NCI-H748 (cell line): ENCODE results near the gene SHISA9.

ENCODE experiments used
- DNase-seq: peaks from one replicate; lab custom pipeline; 2025; ENCODE audit not compliant: unreplicated experiment; lab: John Stamatoyannopoulos, UW

SHISA9 gene

DNA sequence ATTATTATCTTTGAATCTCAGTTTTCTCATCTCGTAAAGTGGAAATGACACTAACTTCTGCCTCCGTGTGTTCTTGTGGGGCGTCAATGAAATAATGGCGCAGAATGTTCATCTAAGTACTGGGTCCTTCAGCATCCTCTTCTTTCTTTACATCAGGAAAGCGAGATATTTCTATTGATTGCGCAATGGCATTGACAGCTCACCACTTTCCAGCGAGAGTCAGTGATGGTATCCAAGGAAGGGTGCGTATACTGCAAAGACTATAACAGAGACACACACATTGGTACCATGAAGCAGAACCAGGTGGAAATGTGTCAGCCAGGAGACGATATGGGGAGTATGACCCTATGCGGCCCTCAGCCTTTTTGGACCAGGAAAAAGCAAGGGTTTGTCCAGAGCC is 162.1 kb downstream of the SHISA9 start:
- no peak for DNase-seq

DNA sequence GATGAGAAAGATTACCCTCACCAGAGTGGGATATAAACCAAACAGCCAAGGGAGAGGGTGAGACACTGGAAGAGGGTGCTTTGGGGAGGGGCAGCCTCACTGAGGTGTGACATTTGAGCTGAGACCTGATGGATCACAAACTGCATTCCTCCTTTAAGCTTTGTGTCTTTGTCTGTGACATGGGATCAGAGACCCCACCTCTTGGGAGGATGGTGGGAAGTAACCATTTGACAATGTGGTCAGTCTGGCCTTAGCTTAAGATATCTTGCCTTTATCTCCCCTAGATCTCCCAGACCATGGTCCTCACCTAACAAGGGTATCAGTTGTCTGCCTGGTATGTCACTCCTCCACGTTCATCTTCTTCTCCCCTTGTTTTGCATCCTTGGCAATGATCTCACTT is 163.4 kb downstream of the SHISA9 start:
- no peak for DNase-seq

DNA sequence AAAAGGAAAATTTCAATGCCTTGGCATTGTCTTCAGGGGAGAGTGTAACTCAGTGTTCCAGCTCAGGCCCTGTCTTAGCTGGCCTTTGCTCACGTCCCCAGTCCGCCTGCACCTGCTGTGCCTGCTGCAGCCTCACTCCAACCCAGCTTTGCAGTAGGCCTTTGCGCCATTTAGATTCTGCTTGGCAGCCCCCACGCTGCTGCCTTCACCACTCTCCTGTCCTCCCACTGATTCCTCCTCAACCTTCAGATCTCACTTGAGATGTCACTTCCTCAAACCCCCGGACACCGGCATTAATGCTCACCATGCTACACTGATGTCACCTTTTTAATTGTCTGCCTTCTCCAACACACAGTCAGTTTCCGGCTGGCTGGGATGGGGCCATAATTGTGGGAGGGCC is 166.2 kb downstream of the SHISA9 start:
- DNase-seq: no peak

DNA sequence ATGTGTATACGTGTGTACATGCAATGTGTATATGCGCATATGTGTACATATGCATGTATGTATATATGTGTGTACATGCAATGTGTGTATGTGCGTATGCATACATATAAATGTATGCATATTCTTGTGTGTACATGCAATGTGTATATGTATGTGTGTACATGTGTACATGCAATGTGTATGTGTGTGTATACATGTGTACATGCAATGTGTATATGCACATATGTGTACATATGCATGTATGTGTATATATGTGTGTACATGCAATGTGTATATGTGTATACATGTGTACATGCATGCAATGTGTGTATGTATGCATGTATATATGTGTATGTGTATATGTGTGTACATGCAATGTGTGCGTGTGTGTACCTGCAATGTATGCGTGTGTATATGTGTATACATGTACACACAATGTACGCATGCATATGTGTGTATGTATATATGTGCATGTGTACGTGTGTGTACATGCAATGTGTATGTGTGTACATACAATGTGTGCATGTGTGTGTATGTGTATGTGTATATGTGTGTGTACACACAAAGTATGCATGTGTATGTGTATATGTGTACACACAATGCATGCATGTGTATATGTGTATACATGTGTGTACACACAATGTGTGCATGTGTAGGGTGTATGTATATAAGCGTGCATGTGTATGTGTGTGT is 167.7 kb downstream of the SHISA9 start:
- no peak for DNase-seq

DNA sequence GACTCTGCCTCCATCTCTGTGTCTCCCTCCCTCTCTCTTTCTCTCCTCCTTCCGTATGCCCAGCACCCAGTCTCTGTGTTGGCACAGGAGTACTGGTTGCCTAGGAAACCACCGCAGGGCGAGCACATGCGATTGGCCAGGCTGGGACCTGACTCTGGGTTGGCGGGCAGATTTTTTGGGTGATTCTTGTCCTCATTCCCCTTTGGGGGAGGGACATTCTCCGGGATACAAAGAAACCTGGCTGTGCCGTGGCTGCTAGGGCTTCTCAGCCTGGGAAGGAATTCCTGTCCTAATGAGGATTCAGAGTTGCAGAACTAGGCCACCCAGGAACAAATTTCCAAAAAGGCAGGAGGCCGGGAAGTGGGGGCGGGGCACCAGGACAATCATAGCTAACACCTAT is 168.9 kb downstream of the SHISA9 start:
- DNase-seq: peak; percentile 14

DNA sequence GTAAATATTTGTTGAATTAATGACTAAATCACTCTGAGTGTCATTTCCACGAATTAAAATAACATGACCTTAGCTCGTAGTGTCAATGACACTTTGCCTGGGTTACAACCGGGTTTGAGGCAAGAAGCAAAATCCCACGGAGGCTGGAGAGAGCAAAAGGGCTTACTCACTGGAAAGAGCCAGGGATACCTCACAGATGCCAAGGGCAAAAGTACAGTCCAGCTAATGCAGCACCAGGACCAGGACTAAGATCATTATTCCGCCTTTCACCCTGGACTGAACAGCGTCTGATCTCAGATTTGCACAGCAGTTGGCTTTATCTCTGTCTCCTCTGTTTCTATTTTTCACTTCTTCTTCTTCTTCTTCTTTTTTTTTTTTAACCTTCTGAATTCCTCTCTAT is 175.5 kb downstream of the SHISA9 start:
- DNase-seq: no peak

DNA sequence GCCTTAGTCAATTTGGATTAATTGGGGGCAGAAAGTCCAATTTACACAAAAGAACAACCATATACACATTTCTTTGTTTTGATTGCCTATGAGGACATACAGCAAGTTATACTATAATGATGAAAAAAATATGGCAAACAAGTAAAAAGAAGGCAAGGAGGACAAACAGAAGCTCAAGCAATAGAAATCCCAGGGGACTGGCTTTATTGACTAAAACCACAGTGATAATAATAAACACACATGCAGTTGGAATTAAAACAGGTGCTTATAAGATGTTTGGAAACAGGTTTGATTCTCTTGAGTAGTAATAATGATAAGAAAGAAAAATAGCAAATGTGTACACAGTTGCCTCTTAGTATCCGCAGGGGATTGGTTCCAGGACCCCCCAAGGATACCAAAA is 176.4 kb downstream of the SHISA9 start:
- DNase-seq: peak; percentile 28

DNA sequence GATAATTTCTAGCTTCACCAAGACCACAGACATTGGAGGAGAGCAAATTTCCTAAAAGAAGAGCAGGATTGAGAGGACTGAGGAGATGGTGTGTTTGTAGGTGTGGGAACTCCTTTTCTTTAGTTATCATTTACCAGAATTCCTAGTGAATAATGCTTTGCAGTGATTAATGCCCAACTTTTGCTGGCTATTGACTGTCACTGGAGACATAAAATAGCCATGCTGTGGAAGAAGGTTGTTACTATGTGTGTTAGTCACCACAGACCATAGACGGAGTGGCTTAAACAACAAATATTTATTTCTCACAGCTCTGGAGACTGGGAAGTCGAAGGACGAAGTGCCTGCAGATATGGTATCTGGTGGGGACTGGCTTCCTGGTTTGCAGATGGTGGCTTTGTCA is 179.1 kb downstream of the SHISA9 start:
- DNase-seq: no peak

DNA sequence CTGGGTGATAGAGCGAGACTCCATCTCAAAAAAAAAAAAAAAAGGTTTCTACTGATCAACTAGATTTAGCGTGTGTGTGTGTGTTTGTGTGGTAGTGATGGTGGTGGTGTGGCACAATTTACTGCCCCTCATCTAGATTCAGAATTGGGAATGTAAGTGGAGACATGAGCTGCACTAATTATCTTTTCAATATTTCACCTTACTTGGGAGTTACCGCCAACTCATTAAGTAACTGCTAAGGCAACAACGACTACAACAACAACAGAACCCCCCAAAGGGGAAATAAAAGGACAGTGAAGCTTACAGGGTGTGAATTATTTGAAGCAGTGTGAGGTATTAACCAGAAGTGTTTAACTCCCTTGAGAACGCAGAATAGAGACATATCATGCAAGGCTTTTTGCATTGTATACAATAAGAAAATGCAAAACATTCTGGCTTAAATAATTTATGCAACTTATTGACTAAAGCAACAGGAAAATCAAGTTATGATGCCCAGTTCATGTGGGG is 180.5 kb downstream of the SHISA9 start:
- DNase-seq: no peak

DNA sequence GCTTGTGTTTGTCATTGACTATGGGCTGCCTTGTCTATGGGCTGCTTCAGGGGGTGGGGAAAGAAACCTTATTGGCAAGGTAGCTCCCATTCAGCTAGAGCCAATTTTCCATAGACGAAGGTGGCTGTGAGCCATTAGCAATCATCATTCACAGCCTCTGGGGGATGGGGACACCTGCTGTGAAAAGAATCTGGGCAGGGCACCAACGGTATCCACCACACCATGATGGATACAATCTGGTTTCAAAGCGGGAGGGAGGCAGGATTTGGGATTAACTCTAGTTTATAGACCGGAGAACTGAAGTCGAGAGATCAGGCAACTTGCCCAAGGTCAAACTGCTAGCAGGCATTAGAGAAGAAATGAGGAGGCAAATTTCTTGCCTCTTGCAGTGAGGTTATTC is 182.3 kb downstream of the SHISA9 start:
- no peak for DNase-seq

DNA sequence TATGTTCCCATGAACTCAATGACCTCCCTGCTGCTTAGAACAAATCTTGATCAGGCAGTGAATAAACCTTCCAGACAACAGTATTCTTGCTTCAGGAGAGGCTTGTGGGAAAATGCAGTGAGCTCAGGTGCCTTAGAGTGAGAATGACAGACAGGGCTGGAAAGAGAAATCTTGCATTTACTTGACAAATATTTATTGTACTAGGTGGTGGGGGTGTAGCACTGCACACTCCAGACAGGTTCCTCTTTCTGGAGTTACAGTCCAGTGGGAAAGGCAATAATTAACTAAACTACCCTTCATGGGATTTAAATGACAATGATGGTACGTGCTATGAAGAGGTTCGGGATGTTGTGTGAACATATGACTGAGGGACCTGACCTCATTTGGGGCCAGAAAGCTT is 182.9 kb downstream of the SHISA9 start:
- DNase-seq: no peak

DNA sequence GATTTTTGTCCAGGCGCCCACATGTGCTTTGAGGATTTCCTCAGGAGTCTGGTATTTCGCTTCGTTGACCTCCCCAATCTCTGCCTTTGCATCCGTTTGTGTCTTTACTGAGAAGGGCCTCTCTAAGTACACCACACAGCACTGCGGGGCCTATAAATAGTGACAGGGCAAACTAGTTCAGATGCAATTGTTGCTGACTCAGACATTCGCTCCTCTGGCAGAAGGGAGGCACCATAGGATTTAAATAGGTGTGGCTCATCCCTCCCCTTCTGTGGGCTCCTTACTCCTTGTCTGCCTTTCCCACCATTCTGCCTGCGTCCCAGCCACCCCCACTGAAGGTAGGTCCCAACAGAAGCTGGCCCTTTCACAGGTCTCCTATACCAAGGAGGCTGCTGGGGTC is 192.3 kb downstream of the SHISA9 start:
- DNase-seq: no peak

DNA sequence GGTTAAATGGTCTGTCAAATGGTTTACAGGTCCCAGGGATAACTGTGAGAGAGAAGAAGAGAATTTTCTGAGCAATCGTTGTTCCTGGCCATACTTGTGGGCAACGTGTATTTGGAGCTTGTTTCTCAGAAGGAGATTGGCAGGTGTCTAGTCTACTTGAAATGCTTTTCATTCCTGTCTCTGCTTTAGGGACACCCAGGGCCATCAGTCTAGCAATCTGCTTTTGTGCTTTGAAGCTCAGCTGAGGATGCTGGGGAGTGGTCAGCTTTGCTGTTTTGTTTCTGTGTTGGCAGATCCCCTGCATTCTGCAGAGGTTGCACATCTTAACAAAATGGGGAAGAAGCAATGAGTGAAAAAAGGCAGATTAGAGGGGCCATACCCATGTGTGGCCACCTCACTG is 193.7 kb downstream of the SHISA9 start:
- DNase-seq: no peak

DNA sequence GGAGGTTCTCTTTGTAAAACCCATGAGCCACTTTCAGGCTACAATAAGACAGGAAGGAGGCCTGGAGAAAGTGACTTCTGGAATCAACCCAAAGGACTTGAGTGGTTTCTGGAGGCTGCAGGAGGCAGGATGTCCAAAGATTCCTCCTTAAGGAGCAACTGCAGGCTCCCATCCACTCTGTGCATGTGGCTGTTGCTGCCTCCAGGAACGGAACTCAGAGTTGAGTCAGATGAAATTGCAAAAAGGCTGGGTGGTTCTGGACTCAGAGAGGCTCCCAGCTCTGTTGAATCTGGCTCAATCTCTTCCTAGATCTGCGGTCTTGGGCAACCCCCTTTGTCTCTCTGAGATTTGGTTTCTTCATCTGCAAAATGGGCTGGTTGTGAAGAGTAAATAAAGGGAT is 197.1 kb downstream of the SHISA9 start:
- DNase-seq: no peak

DNA sequence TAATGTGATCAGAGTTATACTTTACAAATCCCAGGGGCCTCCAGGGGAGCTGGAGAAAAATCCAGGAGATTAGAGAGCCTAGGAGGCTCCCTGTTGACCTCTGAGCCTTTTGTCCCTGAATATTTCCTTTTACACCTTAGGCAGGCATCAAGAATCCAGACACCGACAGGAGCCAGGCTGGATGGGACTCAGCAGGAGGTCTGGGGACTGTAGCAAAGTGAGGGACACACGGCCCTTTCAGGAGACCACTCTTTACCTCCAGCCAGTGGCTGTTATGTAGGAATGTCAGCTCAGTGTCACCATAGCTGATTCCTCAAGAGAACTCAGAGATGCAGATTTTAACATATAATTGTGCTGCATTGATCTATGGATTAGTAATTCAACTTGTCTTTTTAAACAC is 198.4 kb downstream of the SHISA9 start:
- no peak for DNase-seq

DNA sequence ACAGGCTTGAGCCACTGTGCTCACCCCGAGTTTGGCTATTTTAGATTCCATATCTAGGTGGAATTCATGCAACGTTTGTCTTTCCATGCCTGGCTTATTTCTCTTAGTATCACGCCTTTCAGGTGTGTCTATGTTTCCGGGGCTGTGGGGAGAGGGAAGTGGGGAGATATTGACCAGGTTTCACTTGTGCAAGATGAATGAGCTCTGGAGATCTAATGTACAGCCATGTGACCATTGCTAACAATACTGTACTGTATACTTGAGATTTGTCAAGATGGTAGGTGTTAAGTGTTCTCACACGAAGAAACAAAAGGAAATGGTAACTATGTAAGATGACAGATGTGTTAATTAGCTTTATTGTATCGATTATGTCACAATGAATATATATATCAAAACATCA is 199.6 kb downstream of the SHISA9 start:
- DNase-seq: no peak

DNA sequence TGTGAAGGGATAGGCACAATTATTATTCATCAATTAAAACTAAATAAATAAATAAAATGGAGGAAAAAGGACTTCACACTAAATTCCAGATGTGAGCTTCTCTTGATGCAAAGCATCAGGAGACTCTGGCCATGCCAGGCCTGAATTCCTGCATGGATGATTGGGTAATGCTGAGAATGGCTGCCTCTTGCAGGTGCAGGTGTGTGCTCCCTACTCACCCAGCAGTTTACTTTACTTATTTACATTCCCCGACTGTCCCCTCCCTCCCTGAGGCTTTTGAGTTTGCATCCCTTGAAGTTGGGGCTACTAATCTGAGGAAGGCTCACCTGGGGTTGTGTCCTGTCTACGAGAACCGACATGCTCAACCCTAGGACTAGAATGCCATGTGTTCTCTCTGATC is 200.4 kb downstream of the SHISA9 start:
- DNase-seq: no peak

DNA sequence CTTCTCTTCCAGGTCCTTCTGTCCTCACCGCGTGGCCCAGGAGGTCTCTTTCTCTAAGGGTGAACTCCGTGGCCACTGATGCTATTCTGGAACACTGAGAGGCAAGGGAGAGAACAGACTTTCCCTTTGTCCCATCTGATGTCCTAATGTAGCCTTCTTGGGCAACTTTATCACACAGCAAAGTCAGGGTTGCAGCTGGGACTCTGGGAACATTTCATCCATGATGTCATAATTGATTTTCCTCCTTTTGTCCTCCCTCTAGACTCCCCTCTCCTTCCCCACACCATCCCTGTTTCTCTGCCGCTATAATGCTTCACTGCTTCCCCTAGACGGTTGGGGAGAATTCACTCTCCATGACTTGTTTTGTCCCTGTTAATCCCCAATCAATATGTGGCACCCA is 201.0 kb downstream of the SHISA9 start:
- no peak for DNase-seq

DNA sequence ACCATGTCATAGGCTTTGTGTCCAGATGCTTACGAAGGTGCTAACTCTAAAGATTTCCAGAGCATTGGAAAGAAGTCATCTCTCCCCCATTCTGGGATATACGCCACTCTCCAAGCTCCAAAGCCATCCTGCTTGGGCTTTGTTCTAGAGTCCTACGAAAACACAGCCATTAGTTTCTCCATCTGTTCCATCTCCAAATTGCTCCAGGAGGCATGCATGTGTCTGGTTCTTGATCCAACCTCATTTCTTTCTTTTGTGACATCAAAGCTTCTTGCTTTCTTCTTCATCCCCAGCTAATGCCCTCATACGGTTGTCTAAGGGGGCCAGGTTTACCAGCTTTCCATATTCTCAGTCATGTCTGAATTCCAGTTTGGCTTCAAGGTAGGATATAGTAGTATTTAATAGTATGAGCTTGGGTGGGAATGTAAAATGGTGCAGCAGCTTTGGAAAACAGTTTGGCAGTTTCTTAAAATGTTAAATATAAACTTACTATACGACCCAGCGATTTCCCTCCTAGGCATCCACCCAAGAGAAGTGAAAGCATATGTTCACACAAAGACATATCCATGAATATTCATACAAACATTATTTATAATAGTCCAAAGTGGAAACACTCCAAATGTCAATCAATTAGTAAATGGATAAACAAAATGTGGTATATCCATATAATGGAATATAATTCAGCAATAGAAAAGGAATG is 202.6 kb downstream of the SHISA9 start:
- DNase-seq: no peak

DNA sequence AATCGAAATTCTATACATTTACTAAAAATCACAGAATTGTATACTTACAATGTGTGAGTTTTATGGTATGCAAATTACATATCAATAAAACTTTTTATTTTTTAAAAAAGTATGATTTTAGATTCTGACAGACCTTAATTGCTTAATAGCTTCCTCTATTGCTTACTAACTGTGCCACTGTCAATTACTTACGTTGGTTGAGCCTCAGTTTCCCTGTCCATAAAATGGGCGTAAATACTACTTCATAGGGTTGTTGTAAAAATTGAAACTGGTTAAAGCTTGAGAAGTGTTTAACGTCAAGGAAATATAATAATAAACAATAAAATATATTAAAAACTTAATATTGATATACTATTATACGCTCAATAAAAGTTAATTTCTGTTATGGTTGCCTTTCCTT is 203.4 kb downstream of the SHISA9 start:
- DNase-seq: no peak

DNA sequence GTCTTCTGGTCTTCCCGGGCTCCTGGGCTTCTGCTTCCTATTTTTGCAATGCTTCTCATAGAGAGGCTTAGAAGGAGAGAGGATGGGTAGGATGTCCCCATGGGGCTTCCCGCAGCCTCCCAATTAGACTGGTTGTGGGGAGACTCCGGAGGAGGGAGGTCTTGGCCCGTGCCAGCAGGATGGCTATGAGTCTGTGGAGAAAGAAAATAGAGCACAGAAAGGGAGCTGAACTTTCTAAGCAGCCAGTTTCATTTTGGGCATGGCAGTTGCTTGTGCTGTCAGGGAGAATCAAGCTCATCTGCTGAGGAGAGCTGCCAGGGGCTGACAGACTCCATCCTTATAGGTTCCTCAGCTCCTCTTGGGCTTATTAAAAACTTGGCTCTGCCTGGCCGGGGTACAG is 204.0 kb downstream of the SHISA9 start:
- no peak for DNase-seq

DNA sequence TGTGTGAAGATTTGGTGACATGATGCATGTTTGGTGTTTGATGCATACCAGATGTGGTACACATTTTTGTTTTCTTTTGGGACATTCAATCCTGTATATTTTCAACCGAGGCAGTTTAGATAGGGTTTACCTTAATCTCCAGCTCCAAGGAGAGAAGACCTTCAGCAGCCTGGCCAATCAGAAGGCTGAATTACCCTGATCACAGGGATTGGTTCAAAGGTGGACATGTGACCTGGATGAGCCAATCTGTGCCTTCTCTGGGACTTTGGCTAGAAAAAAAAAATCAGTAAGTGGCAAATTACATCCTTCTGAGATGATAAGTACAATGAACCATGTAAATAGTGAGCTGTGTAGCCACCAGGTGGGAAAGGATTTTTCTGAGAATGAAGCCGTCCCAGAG is 205.1 kb downstream of the SHISA9 start:
- DNase-seq: no peak

DNA sequence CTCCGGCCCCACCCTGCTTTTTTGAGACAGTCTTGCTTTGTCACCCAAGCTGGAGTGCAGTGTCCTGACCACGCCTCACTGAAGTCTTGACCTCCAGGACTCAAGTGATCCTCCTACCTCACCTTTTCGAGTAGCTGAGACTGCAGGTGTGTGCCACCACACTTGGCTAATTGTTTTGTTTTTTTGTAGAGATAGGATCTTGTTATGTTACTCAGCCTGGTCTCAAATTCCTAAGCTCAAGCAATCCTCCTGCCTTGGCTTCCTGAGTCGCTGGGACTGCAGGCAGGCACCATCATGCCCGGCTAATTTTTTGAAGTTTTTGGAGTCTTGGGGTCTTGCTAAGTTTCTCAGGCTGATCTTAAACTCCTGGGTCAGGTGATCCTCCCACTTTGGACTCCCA is 206.7 kb downstream of the SHISA9 start:
- DNase-seq: no peak
